ENCODE data around the gene CNN2. TPM values are rescaled to one million over a fixed set of nuclear protein-coding genes. Genes with fewer than 3 reads are reported as not detected.

Gene CNN2
- polyA plus RNA-seq, 1 donor from 2014 or later = 42.8 TPM

GRCh38 chr19:1019616-1019961, 6.8 kb upstream of the CNN2 start:
- H3K79me2 ChIP-seq (replicated peaks; ENCODE audit: insufficient read depth, low read length) = peaks cover 43% of the 10 kb centered on the region
- H3F3A ChIP-seq (ENCODE audit: insufficient read depth, low read length, poor library complexity, severe bottlenecking) = no peaks in the 10 kb centered on the region
- H3K36me3 ChIP-seq (ENCODE audit: insufficient read depth, low read length) = no peaks in the 10 kb centered on the region
- no peak overlapping the region for H2AFZ ChIP-seq (ENCODE audit: low read depth, low read length)
- peaks cover 12% of the 10 kb centered on the region for H4K20me1 ChIP-seq (ENCODE audit: insufficient read depth)
- peak overlapping the region; percentile 95 for H3K4me2 ChIP-seq (ENCODE audit: low read length)
- peak overlapping the region; percentile 95 for H3K4me3 ChIP-seq (ENCODE audit: low read length)
- H3K9me3 ChIP-seq (ENCODE audit: low read length) = no peaks in the 10 kb centered on the region
- TF ChIP-seq TAF1 (IDR thresholded peaks at IDR 0.05; ENCODE audit: low read depth) = no peak
- TF ChIP-seq POLR2AphosphoS5 (IDR thresholded peaks at IDR 0.05) = no peak
- TF ChIP-seq EZH2 (IDR thresholded peaks at IDR 0.05; ENCODE audit: borderline replicate concordance, insufficient read depth, low read length, poor library complexity, severe bottlenecking) = no peak
- no peak for TF ChIP-seq REST (IDR thresholded peaks at IDR 0.05; ENCODE audit: borderline replicate concordance)
- peak overlapping the region; percentile 85 for H3K9ac ChIP-seq (ENCODE audit: low read length)
- H3K27ac ChIP-seq (ENCODE audit: low read length) = no peak overlapping the region
- H3K27me3 ChIP-seq (ENCODE audit: insufficient read depth, low read depth, low read length) = no peaks in the 10 kb centered on the region
- H3K9me2 ChIP-seq (ENCODE audit: insufficient read depth, low read length) = no peaks in the 10 kb centered on the region

- peak overlapping the region; percentile 95 for H3K4me3 ChIP-seq (ENCODE audit: low read length)
- H3K79me2 ChIP-seq (replicated peaks; ENCODE audit: insufficient read depth, low read length) = peaks cover 43% of the 10 kb centered on the region
- H4K20me1 ChIP-seq (ENCODE audit: insufficient read depth) = peaks cover 12% of the 10 kb centered on the region
- no peaks in the 10 kb centered on the region for H3K36me3 ChIP-seq (ENCODE audit: insufficient read depth, low read length)
- TF ChIP-seq MXI1 (conservative IDR thresholded peaks at IDR 0.05; ENCODE audit: poor library complexity, severe bottlenecking) (no peak), RAD21 (conservative IDR thresholded peaks at IDR 0.05) (no peak)
- no peaks in the 10 kb centered on the region for H3K27me3 ChIP-seq (ENCODE audit: insufficient read depth, low read depth, low read length)
- peak overlapping the region; percentile 85 for H3K9ac ChIP-seq (ENCODE audit: low read length)
- peak overlapping the region; percentile 95 for H3K4me2 ChIP-seq (ENCODE audit: low read length)
- H2AFZ ChIP-seq (ENCODE audit: low read depth, low read length) = no peak overlapping the region
- peak overlapping the region; percentile 87 for H3K27ac ChIP-seq (ENCODE audit: low read length)
- H3K9me2 ChIP-seq (ENCODE audit: insufficient read depth, low read length) = no peaks in the 10 kb centered on the region
- no peaks in the 10 kb centered on the region for H3F3A ChIP-seq (ENCODE audit: insufficient read depth, low read length, poor library complexity, severe bottlenecking)
- H3K9me3 ChIP-seq (ENCODE audit: low read length) = no peaks in the 10 kb centered on the region
These were observed 6.2 kb upstream of the CNN2 start for GRCh38 chr19:1019980-1020867.

- no peak within 1 kb of the TSS for H2AFZ ChIP-seq (ENCODE audit: low read depth, low read length)
- H3K27me3 ChIP-seq (ENCODE audit: insufficient read depth, low read depth, low read length) = no peaks in the 10 kb centered on the region
- no peak for TF ChIP-seq EP300 (conservative IDR thresholded peaks at IDR 0.05; ENCODE audit: poor library complexity, severe bottlenecking)
- peak; percentile 96 for TF ChIP-seq MXI1 (conservative IDR thresholded peaks at IDR 0.05; ENCODE audit: poor library complexity, severe bottlenecking)
- TF ChIP-seq RAD21 (conservative IDR thresholded peaks at IDR 0.05) = peak; percentile 24
- peak; percentile 37 for TF ChIP-seq CTCF (IDR thresholded peaks at IDR 0.05; ENCODE audit: poor library complexity, severe bottlenecking)
- peak; percentile 84 for TF ChIP-seq TAF1 (IDR thresholded peaks at IDR 0.05; ENCODE audit: low read depth)
- TF ChIP-seq SMC3 (conservative IDR thresholded peaks at IDR 0.05; ENCODE audit: poor library complexity) = no peak
- peak; percentile 51 for TF ChIP-seq REST (IDR thresholded peaks at IDR 0.05; ENCODE audit: borderline replicate concordance)
- peak; percentile 88 for TF ChIP-seq POLR2AphosphoS5 (IDR thresholded peaks at IDR 0.05)
- TF ChIP-seq EZH2 (IDR thresholded peaks at IDR 0.05; ENCODE audit: borderline replicate concordance, insufficient read depth, low read length, poor library complexity, severe bottlenecking) = no peak
- no peaks in the 10 kb centered on the region for H3K9me3 ChIP-seq (ENCODE audit: low read length)
- peaks cover 40% of the 10 kb centered on the region for H3K79me2 ChIP-seq (replicated peaks; ENCODE audit: insufficient read depth, low read length)
- H3K27ac ChIP-seq (ENCODE audit: low read length) = peak within 1 kb of the TSS; percentile 87
- no peaks in the 10 kb centered on the region for H3K9me2 ChIP-seq (ENCODE audit: insufficient read depth, low read length)
- H3K36me3 ChIP-seq (ENCODE audit: insufficient read depth, low read length) = no peaks in the 10 kb centered on the region
- H4K20me1 ChIP-seq (ENCODE audit: insufficient read depth) = peaks cover 12% of the 10 kb centered on the region
- H3K4me2 ChIP-seq (ENCODE audit: low read length) = peak within 1 kb of the TSS; percentile 95
- peak within 1 kb of the TSS; percentile 85 for H3K9ac ChIP-seq (ENCODE audit: low read length)
- H3F3A ChIP-seq (ENCODE audit: insufficient read depth, low read length, poor library complexity, severe bottlenecking) = no peaks in the 10 kb centered on the region
- H3K4me3 ChIP-seq (ENCODE audit: low read length) = peak within 1 kb of the TSS; percentile 95
These were observed 5.5 kb upstream of the CNN2 start, which contains the start of gene TMEM259 for GRCh38 chr19:1020868-1021425. Gene TMEM259 (minus strand): TSS chr19:1021123. CDS start chr19:1020996, 127 bp downstream.

Data from neural cell (in vitro differentiated cells).